Lung microvascular endothelial cell (primary cell): ENCODE results near the gene VILL. TPM values are rescaled to one million over a fixed set of nuclear protein-coding genes. Genes with fewer than 3 reads are reported as not detected.

Source experiments
- DNase-seq, 2 donors: peaks; one replicate each; pipeline versions ENCODE4 v3.0.0 to v3.0.0-alpha.2; 2010; ENCODE audit warnings: low read depth in 2 of 2
- total RNA-seq: library from RNA; depleted of rRNA; stranded (reverse); fragments of >200 nt; gene quantifications from 2 replicates; pipeline ENCODE4 v1.2.1, GENCODE V29; 2014

Gene VILL
- 2.8 and 3.1 TPM in 2 replicates for total RNA-seq

GRCh38 chr3:37990527-37990926 lies at the start of gene VILL:
TSS of gene VILL (plus strand) at chr3:37990786. CDS start at chr3:37993673, 2,887 bp downstream.
- no peak for DNase-seq

- DNase-seq = peak; percentile 34 to 42
Measured at GRCh38 chr3:37941608-37942508, 48.7 kb upstream of the VILL start.

- DNase-seq = no peak
Measured at GRCh38 chr3:37942646-37943045, 47.9 kb upstream of the VILL start.

GRCh38 chr3:37943126-37943525 lies 47.5 kb upstream of the VILL start:
- DNase-seq = no peak

- DNase-seq = no peak
Measured at GRCh38 chr3:37943631-37944314, 46.8 kb upstream of the VILL start.

GRCh38 chr3:37944391-37944842 lies 46.2 kb upstream of the VILL start:
- DNase-seq = peak; percentile 23 to 37

GRCh38 chr3:37945156-37945806 lies 45.3 kb upstream of the VILL start:
- DNase-seq = no peak

- peak; percentile 78 to 92 for DNase-seq
Measured at GRCh38 chr3:37945807-37946530, 44.6 kb upstream of the VILL start.

GRCh38 chr3:37946531-37946889 lies 44.1 kb upstream of the VILL start:
- no peak for DNase-seq

- no peak for DNase-seq
Measured at GRCh38 chr3:37949866-37950265, 40.7 kb upstream of the VILL start.

GRCh38 chr3:37952564-37952963 lies 38.0 kb upstream of the VILL start:
- no peak for DNase-seq

GRCh38 chr3:37953226-37953625 lies 37.4 kb upstream of the VILL start:
- no peak for DNase-seq

GRCh38 chr3:37953707-37954394 lies 36.7 kb upstream of the VILL start:
- DNase-seq = no peak

GRCh38 chr3:37954881-37955280 lies 35.7 kb upstream of the VILL start:
- DNase-seq = no peak

GRCh38 chr3:37955918-37956707 lies 34.5 kb upstream of the VILL start:
- DNase-seq = peak in 1 of 2 donors; percentile 36

GRCh38 chr3:37956723-37957538 lies 33.7 kb upstream of the VILL start:
- DNase-seq = peak; percentile 54 to 67

- no peak for DNase-seq
Measured at GRCh38 chr3:37957539-37957936, 33.0 kb upstream of the VILL start.

- peak in 1 of 2 donors; percentile 53 for DNase-seq
Measured at GRCh38 chr3:37961622-37962431, 28.8 kb upstream of the VILL start.
